H1 (cell line): ENCODE data around the gene SMIM28. TPM values are rescaled to one million over a fixed set of nuclear protein-coding genes. Genes with fewer than 3 reads are reported as not detected.

ENCODE experiments used
- BRCA1 ChIP-seq: IDR thresholded peaks from 2 replicates; pipeline ENCODE4 v1.6.1; 2012; ENCODE audit warnings: low read depth, low read length, improper control_type of control experiment
- CHD2 ChIP-seq: IDR thresholded peaks from 2 replicates; pipeline ENCODE4 v1.6.1; 2012; ENCODE audit warnings: low read length, improper control_type of control experiment
- EGR1 ChIP-seq: IDR thresholded peaks from 2 replicates; pipeline ENCODE4 v1.6.1; 2011; ENCODE audit warnings: low read depth, low read length, borderline replicate concordance
- POLR2A ChIP-seq, 2 experiments: IDR thresholded peaks; 1 replicate in 1 of 2; 2 replicates in 1 of 2; pipeline ENCODE4 v1.6.1; 2011; ENCODE audit warnings: low read depth in 2 of 2, low read length in 2 of 2, mild to moderate bottlenecking in 2 of 2; ENCODE audit errors: control extremely low read depth in 1 of 2
- POLR2AphosphoS5 ChIP-seq: IDR thresholded peaks from 2 replicates; pipeline ENCODE4 v1.6.1; 2011; ENCODE audit warnings: low read depth, low read length
- RXRA ChIP-seq: IDR thresholded peaks from 2 replicates; pipeline ENCODE4 v1.6.1; 2011; ENCODE audit warnings: low read depth, mild to moderate bottlenecking, low read length, moderate library complexity; ENCODE audit not compliant: insufficient read depth
- polyA plus RNA-seq, 7 experiments: library from polyadenylated mRNA; depleted of rRNA in 3 of 7; stranded (reverse) in 5 of 7; unstranded in 2 of 7; fragments of >200 nt in 5 of 7; fragments of 200-250 nt in 2 of 7; gene quantifications; 1 replicate in 5 of 7; 2 replicates in 1 of 7; 4 replicates in 1 of 7; pipeline versions ENCODE4 v1.2.1 to v1.2.3, GENCODE V29; 2011 to 2013; ENCODE audit warnings: missing spikeins in 2 of 7, mixed read lengths in 2 of 7
- total RNA-seq: library from RNA; stranded (reverse); fragmentation: NEBNext Ultra II Directional; extraction: Animal tissue kit (Norgen Biotek cat#: 25700); gene quantifications from 2 replicates; pipeline ENCODE4 v1.2.1, GENCODE V29; 2021

The SMIM28 gene
- total and polyA plus RNA-seq, 2 of the 8 experiments (the other 6 are each of a cell fraction or from before 2014, with no cell fraction given): not detected

- TF ChIP-seq EGR1: no peak
- TF ChIP-seq POLR2AphosphoS5: no peak
- no peak for TF ChIP-seq RXRA
- TF ChIP-seq CHD2: no peak
- no peak; a peak in 1 of 3 replicates for TF ChIP-seq POLR2A (IDR thresholded peaks at IDR 0.05; ENCODE audit: control extremely low read depth in 1 of 2, low read depth in 2 of 2, low read length in 2 of 2)
- TF ChIP-seq BRCA1: no peak
Observed at GRCh38 chr6:138418118-138418742, 40.5 kb downstream of the SMIM28 start (continued).
